ENCODE results near the gene SERTAD2.

SERTAD2 gene

DNA sequence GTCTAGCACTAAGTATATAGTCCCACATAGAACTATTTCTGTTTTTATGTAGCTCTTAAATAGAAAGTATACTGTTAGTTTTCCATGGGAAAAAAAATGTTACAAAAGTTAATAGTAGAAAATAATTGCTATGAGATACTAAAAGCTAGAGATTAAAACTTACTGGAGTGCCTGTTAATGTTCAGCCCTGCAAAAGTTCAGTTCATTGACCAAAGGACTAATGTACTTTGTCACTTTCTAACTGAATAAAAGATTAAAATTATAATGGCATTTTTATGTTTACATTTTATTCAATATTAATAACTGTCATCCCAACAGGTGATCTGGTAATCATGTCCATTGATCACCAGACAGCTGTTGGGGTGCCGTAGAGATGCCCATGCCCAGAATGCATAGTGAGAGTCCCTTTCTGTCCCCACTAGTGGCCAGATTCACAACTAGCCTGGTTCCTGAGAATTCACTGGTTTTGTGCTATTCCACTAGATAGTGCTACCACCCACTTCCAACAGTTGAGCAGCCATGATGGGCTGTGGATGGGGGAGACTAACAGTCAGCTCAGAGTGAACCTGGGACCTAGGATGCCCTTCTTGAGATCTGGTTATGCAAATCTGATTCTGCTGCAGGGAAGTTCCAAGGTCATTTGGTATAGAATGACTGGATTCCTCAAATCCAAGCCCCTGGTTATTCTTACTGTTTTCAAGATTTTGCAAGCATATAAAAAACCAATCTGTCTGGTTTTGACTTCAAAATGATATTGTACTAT, 71.8 kb downstream of the SERTAD2 start:
- no peak for DNase-seq (ENCODE audit: low read depth in 2 of 2)

All from stimulated activated CD8-positive, alpha-beta memory T cell treated with anti-CD3 and anti-CD28 coated beads, Interleukin-7, amount 100 ng/mL, for 1 hour (primary cell).